GM08714 (cell line): Measurements from ENCODE around the gene RYR1.
"Not testable (repeated sequence)": the region's sequence is repeated elsewhere in the genome, so short reads cannot be mapped to it uniquely, and the experiment has no call there.

Experiments used
- H3K4me3 ChIP-seq: fragments of 200-500 bp; sonication (Bioruptor generic); 2 replicates; pipeline ENCODE4 v1.5.1; 2014; ENCODE audit warnings: mild to moderate bottlenecking, low read length, inconsistent platforms
- ZNF274 ChIP-seq: IDR thresholded peaks from 2 replicates; pipeline ENCODE4 v1.6.1; 2012; ENCODE audit warnings: mild to moderate bottlenecking, low read depth, low read length

RYR1 gene

DNA sequence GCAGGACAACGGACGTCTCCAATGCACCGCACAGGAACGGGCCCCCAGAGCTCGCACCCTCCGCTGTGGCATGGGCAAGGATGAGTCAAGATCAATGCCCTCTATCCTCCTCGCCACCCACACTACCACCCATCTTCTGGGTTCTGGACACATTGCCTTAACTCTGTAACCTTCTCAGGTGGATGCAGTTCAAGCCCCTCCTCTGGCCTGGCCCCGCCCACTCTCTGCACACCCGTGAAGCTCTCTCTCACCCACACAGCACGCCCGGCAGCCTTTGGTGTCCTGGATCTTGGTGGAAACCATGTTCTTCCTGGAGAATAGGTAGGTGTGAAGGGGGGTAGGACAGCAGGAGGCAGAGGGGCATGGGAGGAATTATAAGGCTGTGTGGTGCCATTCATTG lies 163.6 kb downstream of the RYR1 start:
- no peak for TF ChIP-seq ZNF274
- no peak overlapping the region for H3K4me3 ChIP-seq

- H3K4me3 ChIP-seq: no peak overlapping the region
- TF ChIP-seq ZNF274: no peak
These were observed 166.2 kb downstream of the RYR1 start for GRCh38 chr19:38599722-38600121.

DNA sequence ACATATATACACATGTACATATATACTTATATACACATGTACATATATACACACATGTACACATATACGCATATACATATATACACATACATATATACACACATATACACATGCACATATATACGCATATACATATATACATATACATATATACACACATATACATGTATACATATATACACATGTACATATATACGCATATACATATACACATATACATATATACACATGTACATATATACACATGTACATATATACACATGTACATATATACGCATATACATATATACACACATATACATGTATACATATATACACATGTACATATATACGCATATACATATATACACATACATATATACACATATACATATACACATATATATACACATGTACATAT lies 169.4 kb downstream of the RYR1 start:
- H3K4me3 ChIP-seq: not testable (repeated sequence)

- no peak overlapping the region for H3K4me3 ChIP-seq
- TF ChIP-seq ZNF274: no peak
These were observed 172.6 kb downstream of the RYR1 start for GRCh38 chr19:38606131-38606530.

DNA sequence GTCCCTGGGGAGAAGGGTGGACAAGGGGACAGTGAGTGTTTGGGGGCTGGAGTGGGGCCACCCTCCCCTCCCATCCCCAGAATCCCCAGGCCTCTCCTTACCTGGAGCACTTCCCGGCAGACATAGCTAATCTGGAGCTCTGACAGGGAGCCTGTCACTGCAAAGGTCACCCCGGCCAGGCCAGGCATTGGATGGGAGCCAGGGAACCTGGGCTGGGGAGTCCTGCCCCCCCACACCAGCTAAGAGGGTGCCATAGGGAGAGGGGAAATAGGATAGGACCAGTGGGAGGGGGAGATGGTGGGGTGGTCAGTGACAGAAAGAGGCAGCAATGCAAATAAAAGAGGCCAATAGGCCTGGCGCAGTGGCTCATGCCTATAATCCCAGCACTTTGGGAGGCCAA lies 180.8 kb downstream of the RYR1 start:
- H3K4me3 ChIP-seq: no peak overlapping the region
- TF ChIP-seq ZNF274: no peak

- no peak overlapping the region for H3K4me3 ChIP-seq
These were observed 181.6 kb downstream of the RYR1 start for GRCh38 chr19:38615007-38615581.

GRCh38 chr19:38616265-38616664 lies 182.8 kb downstream of the RYR1 start:
- TF ChIP-seq ZNF274: no peak
- peak overlapping the region; percentile 71; the same call in 1 of the 2 replicates for H3K4me3 ChIP-seq

More at GRCh38 chr19:38615007-38615581, 181.6 kb downstream of the RYR1 start:
- no peak for TF ChIP-seq ZNF274

DNA sequence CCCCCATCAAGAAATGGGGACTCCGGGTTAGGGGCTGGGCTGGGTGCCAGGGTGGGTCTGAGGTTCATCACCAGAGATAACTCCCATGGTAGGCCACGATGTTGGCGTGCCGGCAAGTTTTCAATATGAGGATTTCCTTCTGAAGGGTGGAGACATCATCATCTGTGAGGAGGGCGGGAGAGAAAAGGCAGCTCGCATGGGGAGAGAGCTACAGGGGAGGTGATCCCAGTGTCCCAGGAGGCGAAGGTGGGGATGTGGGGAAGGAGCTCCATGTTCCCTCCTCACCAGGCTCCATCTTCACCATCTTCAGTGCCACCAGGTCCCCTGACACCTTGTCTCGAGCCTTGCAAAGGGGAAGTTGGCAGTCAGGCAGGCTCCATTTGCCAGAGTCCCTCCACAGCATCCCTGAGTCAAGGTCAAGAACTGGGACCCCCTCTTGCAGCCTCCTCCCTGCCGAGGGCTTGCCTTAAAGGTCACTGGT lies 183.8 kb downstream of the RYR1 start:
- peak overlapping the region; percentile 71 for H3K4me3 ChIP-seq
- TF ChIP-seq ZNF274: no peak

DNA sequence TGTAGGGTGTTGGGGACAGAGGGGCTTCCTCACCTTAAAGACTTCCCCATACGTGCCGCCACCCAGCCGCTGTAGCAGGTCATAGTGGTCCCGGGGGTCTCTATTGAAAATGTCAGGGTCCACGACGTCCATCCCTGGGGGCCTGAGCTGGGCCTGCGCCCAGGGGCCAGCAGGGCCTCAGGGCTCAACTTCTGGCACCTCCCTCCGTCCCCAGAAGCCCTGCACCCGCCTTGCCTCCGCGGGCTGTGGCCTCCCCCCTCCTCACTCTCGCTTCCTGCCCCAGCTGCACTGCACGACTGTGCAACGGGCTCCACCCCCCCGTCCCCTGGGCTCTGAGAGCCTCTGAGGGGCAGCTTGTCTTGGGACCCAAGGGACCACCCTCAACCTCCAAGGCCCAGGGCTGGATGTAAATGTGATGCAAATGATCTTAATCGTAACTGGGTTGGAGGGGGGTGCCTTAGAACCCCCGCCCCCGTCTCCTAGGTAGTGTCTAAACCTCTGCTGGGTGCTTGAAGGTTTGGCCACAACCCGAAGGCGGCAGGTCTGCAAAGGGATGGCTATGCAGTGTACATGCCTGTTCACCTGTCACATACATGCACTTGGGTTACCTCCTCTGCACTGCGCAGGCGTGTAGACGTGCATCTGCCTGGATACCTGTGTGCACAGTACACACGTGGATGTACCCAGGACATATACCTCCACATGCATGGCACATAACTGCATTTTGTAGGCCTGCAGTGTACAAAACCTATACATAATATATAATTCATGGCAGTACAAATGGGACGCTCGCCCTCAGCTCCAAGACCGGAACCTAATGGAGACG lies 184.5 kb downstream of the RYR1 start, which contains the start of gene MAP4K1:
MAP4K1 (minus strand) TSS at position 190 of the 826 bp plus-strand sequence; CDS start at position 132, 58 bp downstream.
- H3K4me3 ChIP-seq: peak within 1 kb of the TSS; percentile 71

DNA sequence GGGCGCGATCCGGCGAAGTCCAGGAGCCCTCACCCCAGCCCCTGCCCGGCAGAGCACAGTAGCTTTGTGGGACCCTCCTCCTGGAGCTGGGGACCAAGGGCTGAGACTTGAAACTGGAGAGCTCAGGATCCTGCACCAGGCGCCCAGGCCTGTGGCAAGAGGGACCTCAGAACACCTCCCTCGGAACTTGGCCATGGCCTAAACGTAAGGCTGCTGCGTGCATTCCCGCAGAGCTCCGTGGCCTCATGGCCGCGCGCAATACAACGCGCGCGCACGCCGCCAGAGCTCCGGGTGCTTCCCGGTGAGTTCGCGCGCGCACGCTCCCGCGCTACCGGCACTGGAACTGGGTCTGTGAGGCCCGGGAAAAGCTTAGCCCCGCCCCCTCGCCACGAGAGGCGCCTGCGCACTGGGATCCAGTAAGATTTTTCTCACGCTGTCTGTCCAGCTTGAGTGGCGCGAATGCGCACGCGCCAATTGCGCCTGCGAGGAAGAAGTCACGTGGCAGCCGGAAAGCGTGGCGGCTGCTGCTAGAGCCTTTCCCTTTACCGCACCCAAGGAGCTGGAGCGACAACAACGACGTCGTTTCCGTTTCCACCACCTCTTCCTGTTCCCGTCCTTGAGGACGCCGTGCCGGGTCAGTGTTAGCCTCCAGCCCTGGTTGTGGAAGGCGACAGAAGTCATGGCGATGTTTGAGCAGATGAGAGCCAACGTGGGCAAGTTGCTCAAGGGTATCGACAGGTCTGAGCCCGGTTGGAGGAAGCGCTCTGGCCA lies 185.3 kb downstream of the RYR1 start, which contains the start of gene EIF3K:
EIF3K (plus strand) TSS at position 599 of the 771 bp plus-strand sequence; CDS start at position 680, 81 bp downstream.
- H3K4me3 ChIP-seq: peak within 1 kb of the TSS; percentile 93
- TF ChIP-seq ZNF274: no peak

More for the DNA sequence above, 184.5 kb downstream of the RYR1 start, which contains the start of gene MAP4K1:
- no peak for TF ChIP-seq ZNF274

- no peak for TF ChIP-seq ZNF274
- peak overlapping the region; percentile 93 for H3K4me3 ChIP-seq
These were observed 186.1 kb downstream of the RYR1 start for GRCh38 chr19:38619361-38620174.

DNA sequence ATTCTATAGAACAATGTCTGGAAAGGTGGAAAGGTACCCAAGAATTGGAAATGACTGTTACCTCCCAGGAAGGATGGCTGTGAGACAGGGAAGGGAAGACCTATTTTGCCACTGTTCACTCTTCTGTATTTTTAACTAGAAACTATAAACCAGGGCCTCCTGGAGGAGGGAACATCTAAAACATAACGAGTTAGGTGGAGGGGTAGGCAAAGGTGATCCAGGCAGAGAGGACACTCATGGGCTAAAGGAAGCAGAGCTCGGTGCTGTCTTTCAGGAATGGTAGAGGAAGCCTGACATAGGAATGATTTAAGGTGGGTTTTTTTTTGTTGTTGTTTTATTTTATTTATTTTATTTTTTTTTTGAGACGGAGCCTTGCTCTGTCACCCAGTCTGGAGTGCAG lies 191.3 kb downstream of the RYR1 start:
- no peak overlapping the region for H3K4me3 ChIP-seq
- no peak for TF ChIP-seq ZNF274

DNA sequence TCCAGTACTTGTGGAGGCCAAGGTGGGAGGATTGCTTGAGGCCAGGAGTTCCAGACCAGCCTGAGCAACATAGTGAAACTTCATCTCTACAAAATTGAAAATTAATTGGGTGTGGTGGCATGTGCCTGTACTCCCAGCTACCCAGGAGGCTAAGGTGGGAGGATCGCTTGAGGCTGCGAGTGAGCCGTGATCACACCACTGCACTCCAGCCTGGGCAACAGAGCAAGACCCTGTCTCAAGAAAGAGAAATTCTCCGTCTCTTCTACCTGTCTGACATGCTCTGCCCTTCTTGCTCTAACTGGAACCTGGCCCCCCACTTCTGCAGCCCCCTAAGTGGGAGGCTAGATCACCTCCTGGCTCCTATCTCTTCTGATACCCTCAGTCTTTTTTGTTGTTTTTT lies 192.9 kb downstream of the RYR1 start:
- no peak overlapping the region for H3K4me3 ChIP-seq
- no peak for TF ChIP-seq ZNF274

GRCh38 chr19:38629568-38629967 lies 196.1 kb downstream of the RYR1 start:
- H3K4me3 ChIP-seq: no peak overlapping the region
- no peak for TF ChIP-seq ZNF274

DNA sequence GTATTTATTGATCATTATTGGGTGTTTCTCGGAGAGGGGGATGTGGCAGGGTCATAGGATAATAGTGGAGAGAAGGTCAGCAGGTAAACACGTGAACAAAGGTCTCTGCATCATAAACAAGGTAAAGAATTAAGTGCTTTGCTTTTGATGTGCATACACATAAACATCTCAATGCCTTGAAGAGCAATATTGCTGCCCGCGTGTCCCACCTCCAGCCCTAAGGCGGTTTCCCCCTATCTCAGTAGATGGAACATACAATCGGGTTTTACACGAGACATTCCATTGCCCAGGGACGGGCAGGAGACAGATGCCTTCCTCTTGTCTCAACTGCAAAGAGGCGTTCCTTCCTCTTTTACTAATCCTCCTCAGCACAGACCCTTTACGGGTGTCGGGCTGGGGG lies 197.8 kb downstream of the RYR1 start:
- not testable (repeated sequence) for H3K4me3 ChIP-seq

- not testable (repeated sequence) for H3K4me3 ChIP-seq
These were observed 198.5 kb downstream of the RYR1 start for GRCh38 chr19:38631811-38632475.
